ENCODE data around the gene LCN12. TPM values are rescaled to one million over a fixed set of nuclear protein-coding genes. Genes with fewer than 3 reads are reported as not detected.

LCN12 gene
- polyA plus RNA-seq, 1 of the 3 experiments (the other 2 are of a cell fraction), result 0.87 TPM

DNA sequence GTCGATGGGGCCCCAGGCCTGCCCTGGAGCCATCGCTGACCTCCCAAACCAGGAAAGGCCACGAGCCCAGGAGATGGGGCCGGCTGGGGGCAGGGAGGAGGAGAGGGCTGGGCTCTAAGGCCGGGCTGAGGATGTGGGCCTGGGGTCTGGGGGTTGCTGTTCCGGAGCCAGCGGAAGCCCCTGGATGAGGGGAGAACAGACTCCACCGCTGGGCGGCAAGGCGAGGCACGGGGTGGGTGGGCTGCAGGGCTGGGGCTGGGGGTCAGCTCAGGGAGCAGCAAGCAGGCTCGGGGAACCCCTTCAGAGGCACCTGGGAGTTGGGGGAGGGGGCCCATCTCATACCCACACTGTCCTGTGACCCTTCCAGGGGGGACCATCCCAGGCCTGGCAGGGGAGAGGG lies 11.7 kb downstream of the LCN12 start:
- TF ChIP-seq FOXJ3 (CRISPR knock-in tag; IDR thresholded peaks at IDR 0.05), result no peak
- TF ChIP-seq, protein P1, sequence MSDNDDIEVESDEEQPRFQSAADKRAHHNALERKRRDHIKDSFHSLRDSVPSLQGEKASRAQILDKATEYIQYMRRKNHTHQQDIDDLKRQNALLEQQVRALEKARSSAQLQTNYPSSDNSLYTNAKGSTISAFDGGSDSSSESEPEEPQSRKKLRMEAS (IDR thresholded peaks at IDR 0.05; ENCODE audit: low read depth), result no peak
- no peak for TF ChIP-seq TEAD4 (IDR thresholded peaks at IDR 0.05; ENCODE audit: borderline replicate concordance, insufficient read depth)
- TF ChIP-seq CHD2 (IDR thresholded peaks at IDR 0.05; ENCODE audit: low read length, partially characterized antibody), result no peak
- no peak for TF ChIP-seq NFIC (IDR thresholded peaks at IDR 0.05; ENCODE audit: borderline replicate concordance)
- TF ChIP-seq TAF1 (IDR thresholded peaks at IDR 0.05; ENCODE audit: borderline replicate concordance, low read depth, low read length), result no peak
- TF ChIP-seq GATA2 (CRISPR knock-in tag; IDR thresholded peaks at IDR 0.05), result no peak
- no peak for TF ChIP-seq POLR2AphosphoS5 (IDR thresholded peaks at IDR 0.05; ENCODE audit: low read depth, low read length)
- TF ChIP-seq MXI1 (IDR thresholded peaks at IDR 0.05; ENCODE audit: low read depth, low read length), result no peak
- TF ChIP-seq GABPA (IDR thresholded peaks at IDR 0.05; ENCODE audit: low read depth), result no peak
- no peak for TF ChIP-seq FOSL2 (IDR thresholded peaks at IDR 0.05; ENCODE audit: borderline replicate concordance, low read depth)
- TF ChIP-seq RAD21 (IDR thresholded peaks at IDR 0.05; ENCODE audit: low read length), result no peak
- no peak for TF ChIP-seq SIN3A (IDR thresholded peaks at IDR 0.05; ENCODE audit: borderline replicate concordance, low read depth, low read length)
- no peak for TF ChIP-seq YY1 (IDR thresholded peaks at IDR 0.05; ENCODE audit: low read depth)
- no peak for TF ChIP-seq RFX5 (IDR thresholded peaks at IDR 0.05; ENCODE audit: low read length)
- no peak for TF ChIP-seq EP300 (IDR thresholded peaks at IDR 0.05; ENCODE audit: borderline replicate concordance in 1 of 2, low read depth in 1 of 2, low read length in 1 of 2)
- TF ChIP-seq, protein P2, sequence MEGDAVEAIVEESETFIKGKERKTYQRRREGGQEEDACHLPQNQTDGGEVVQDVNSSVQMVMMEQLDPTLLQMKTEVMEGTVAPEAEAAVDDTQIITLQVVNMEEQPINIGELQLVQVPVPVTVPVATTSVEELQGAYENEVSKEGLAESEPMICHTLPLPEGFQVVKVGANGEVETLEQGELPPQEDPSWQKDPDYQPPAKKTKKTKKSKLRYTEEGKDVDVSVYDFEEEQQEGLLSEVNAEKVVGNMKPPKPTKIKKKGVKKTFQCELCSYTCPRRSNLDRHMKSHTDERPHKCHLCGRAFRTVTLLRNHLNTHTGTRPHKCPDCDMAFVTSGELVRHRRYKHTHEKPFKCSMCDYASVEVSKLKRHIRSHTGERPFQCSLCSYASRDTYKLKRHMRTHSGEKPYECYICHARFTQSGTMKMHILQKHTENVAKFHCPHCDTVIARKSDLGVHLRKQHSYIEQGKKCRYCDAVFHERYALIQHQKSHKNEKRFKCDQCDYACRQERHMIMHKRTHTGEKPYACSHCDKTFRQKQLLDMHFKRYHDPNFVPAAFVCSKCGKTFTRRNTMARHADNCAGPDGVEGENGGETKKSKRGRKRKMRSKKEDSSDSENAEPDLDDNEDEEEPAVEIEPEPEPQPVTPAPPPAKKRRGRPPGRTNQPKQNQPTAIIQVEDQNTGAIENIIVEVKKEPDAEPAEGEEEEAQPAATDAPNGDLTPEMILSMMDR (IDR thresholded peaks at IDR 0.05), result no peak
- Histone ChIP-seq H3K9me2 (no peaks in the 10 kb centered on the region), H3K36me3 (replicated peaks in 1 of 2; ENCODE audit: control insufficient read depth in 1 of 2, insufficient read depth in 2 of 2, low read length in 1 of 2) (no peaks in the 10 kb centered on the region), H3K27ac (ENCODE audit: low read depth in 2 of 2, low read length in 1 of 2) (no peak overlapping the region), H3K4me1 (ENCODE audit: control insufficient read depth in 1 of 2, insufficient read depth in 2 of 2, low read depth in 1 of 2, low read length in 1 of 2) (peaks cover 0 to 8% of the 10 kb centered on the region in 2 experiments; a peak in 1 of 4 replicates), H3F3A (replicated peaks; ENCODE audit: insufficient read depth) (no peaks in the 10 kb centered on the region), H3K27me3 (ENCODE audit: insufficient read depth) (no peaks in the 10 kb centered on the region), H2AFZ (ENCODE audit: low read depth) (no peak overlapping the region), H3K79me2 (ENCODE audit: insufficient read depth) (no peaks in the 10 kb centered on the region), H3K4me2 (no peak overlapping the region), H3K9ac (no peak overlapping the region), H4K20me1 (ENCODE audit: insufficient read depth) (no peaks in the 10 kb centered on the region), H3K9me3 (no peaks in the 10 kb centered on the region), H3K4me3 (ENCODE audit: low read depth in 2 of 2, low read length in 1 of 2) (no peak overlapping the region)
- no peak for DNase-seq
- WGBS (ENCODE audit: low lambda C conversion rate), result 67% methylated on average over 1 of the region's 12 CpGs
- POLR2A ChIA-PET, result no interaction called here
- CTCF ChIA-PET, result interaction anchor here (0.6 to 1.9 kb wide), 3 partner anchors 62 to 67 kb away, joined by 3 to 7 read pairs (median 4); no protein-coding TSS in a partner anchor

DNA sequence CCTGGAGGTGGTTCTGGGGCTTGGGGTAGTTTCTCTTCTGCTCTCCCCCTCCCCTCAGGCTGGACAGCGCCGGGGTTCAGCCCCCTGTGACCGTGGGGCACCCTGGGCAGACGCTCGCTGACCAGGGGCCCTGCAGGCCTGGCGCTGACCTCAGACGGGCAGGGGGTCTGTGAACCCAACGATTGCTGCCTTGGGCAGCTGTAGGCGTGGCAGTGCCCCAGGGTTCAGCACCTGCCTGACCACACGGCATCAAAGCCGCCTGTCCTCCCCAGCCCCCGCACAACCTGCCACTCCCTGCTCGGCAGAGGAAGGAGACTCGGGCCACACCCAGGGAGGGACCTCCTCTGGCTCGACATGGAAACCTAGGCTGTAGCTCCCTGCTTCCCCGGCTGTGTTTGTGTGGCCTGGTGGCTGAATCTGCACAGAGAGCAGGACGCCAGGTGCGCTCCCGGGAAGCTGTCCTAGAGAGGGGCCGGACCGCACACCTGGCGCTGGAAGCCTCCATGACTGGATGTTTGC lies 12.2 kb downstream of the LCN12 start:
- H3K9ac ChIP-seq, result no peak overlapping the region
- no peak overlapping the region for H3K4me3 ChIP-seq (ENCODE audit: low read depth in 2 of 2, low read length in 1 of 2)
- ChIA-PET CTCF (interaction anchor here (0.6 to 1.9 kb wide), 6 partner anchors 9 to 172 kb away, joined by 3 to 7 read pairs (median 4); partner anchors contain the start of gene PTGDS), POLR2A (no interaction called here)
- no peak for DNase-seq
- H3F3A ChIP-seq (replicated peaks; ENCODE audit: insufficient read depth), result no peaks in the 10 kb centered on the region
- no peaks in the 10 kb centered on the region for H3K36me3 ChIP-seq (replicated peaks in 1 of 2; ENCODE audit: control insufficient read depth in 1 of 2, insufficient read depth in 2 of 2, low read length in 1 of 2)
- no peak overlapping the region for H3K4me2 ChIP-seq
- H3K27ac ChIP-seq (ENCODE audit: low read depth in 2 of 2, low read length in 1 of 2), result no peak overlapping the region
- H4K20me1 ChIP-seq (ENCODE audit: insufficient read depth), result no peaks in the 10 kb centered on the region
- no peak overlapping the region for H2AFZ ChIP-seq (ENCODE audit: low read depth)
- no peaks in the 10 kb centered on the region for H3K9me2 ChIP-seq
- H3K27me3 ChIP-seq (ENCODE audit: insufficient read depth), result no peaks in the 10 kb centered on the region
- no peaks in the 10 kb centered on the region for H3K9me3 ChIP-seq
- WGBS (ENCODE audit: low lambda C conversion rate), result 77% methylated on average over 4 of the region's 22 CpGs
- H3K4me1 ChIP-seq (ENCODE audit: control insufficient read depth in 1 of 2, insufficient read depth in 2 of 2, low read depth in 1 of 2, low read length in 1 of 2), result peaks cover 0 to 8% of the 10 kb centered on the region in 2 experiments; a peak in 1 of 4 replicates
- no peaks in the 10 kb centered on the region for H3K79me2 ChIP-seq (ENCODE audit: insufficient read depth)
- no peak for TF ChIP-seq EZH2phosphoT487 (IDR thresholded peaks at IDR 0.05; ENCODE audit: borderline replicate concordance, low read depth)
- no peak for TF ChIP-seq FOXM1 (IDR thresholded peaks at IDR 0.05; ENCODE audit: low read depth)
- TF ChIP-seq, protein P3, sequence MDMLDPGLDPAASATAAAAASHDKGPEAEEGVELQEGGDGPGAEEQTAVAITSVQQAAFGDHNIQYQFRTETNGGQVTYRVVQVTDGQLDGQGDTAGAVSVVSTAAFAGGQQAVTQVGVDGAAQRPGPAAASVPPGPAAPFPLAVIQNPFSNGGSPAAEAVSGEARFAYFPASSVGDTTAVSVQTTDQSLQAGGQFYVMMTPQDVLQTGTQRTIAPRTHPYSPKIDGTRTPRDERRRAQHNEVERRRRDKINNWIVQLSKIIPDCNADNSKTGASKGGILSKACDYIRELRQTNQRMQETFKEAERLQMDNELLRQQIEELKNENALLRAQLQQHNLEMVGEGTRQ (IDR thresholded peaks at IDR 0.05; ENCODE audit: borderline replicate concordance, low read depth, low read length), result no peak
- no peak for TF ChIP-seq NFIC (IDR thresholded peaks at IDR 0.05; ENCODE audit: borderline replicate concordance)
- TF ChIP-seq GABPA (IDR thresholded peaks at IDR 0.05; ENCODE audit: low read depth), result no peak
- no peak for TF ChIP-seq MXI1 (IDR thresholded peaks at IDR 0.05; ENCODE audit: low read depth, low read length)
- TF ChIP-seq CHD2 (IDR thresholded peaks at IDR 0.05; ENCODE audit: low read length, partially characterized antibody), result no peak
- TF ChIP-seq FOXJ3 (CRISPR knock-in tag; IDR thresholded peaks at IDR 0.05), result no peak
- TF ChIP-seq, protein P4, sequence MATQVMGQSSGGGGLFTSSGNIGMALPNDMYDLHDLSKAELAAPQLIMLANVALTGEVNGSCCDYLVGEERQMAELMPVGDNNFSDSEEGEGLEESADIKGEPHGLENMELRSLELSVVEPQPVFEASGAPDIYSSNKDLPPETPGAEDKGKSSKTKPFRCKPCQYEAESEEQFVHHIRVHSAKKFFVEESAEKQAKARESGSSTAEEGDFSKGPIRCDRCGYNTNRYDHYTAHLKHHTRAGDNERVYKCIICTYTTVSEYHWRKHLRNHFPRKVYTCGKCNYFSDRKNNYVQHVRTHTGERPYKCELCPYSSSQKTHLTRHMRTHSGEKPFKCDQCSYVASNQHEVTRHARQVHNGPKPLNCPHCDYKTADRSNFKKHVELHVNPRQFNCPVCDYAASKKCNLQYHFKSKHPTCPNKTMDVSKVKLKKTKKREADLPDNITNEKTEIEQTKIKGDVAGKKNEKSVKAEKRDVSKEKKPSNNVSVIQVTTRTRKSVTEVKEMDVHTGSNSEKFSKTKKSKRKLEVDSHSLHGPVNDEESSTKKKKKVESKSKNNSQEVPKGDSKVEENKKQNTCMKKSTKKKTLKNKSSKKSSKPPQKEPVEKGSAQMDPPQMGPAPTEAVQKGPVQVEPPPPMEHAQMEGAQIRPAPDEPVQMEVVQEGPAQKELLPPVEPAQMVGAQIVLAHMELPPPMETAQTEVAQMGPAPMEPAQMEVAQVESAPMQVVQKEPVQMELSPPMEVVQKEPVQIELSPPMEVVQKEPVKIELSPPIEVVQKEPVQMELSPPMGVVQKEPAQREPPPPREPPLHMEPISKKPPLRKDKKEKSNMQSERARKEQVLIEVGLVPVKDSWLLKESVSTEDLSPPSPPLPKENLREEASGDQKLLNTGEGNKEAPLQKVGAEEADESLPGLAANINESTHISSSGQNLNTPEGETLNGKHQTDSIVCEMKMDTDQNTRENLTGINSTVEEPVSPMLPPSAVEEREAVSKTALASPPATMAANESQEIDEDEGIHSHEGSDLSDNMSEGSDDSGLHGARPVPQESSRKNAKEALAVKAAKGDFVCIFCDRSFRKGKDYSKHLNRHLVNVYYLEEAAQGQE (IDR thresholded peaks at IDR 0.05; ENCODE audit: low read depth, low read length), result no peak
- no peak for TF ChIP-seq MEF2A (IDR thresholded peaks at IDR 0.05; ENCODE audit: borderline replicate concordance, low read depth)

Measured in SK-N-SH (cell line).